ENCODE measurements around the gene FER.
"Not testable (repeated sequence)": the region's sequence is repeated elsewhere in the genome, so short reads cannot be mapped to it uniquely, and the experiment has no call there.

Gene FER

DNA sequence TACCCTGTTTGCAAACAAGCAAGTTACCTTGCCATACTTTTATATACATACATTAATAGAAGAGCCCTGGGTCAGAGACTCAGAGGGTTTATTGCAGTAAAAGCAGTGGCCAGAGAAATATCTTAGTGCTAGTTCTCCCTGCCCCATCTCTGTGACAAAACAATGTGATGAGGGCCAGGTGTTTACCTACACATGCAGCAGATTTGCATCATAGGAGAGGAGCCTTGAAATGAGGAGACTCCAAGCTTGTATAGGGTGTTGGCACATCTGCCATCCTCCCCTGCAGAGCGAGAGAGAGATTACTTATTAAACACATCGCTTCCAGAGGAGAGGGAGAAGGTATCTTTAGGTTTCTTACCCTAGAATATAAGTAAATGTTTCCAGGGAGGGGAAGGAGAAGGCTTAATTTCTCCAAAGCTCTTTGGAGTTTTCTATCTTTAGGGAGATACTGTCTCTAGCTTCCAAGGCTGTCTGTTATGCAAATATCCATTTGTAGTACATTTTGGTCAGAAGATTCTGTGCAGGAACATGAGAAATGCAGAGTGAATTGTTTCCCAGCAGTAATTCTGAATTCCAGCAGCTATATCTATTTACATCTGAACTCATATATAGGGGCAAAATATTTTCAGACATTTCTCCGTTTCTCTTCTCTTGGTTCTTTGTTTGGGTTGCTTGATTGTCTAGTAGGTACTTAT lies 15.7 kb downstream of the FER start:
- H3K27ac Mint-ChIP-seq: peak overlapping the region; percentile 51
- no peak overlapping the region for H3K4me3 Mint-ChIP-seq
- no peaks in the 10 kb centered on the region for H3K9me3 Mint-ChIP-seq
- peaks cover 18 to 21% of the 10 kb centered on the region in 2 donors for H3K4me1 Mint-ChIP-seq
- DNase-seq (no peak), ATAC-seq (replicated peaks) (no peak)
- H3K27me3 Mint-ChIP-seq: no peaks in the 10 kb centered on the region
- H3K36me3 Mint-ChIP-seq: peaks cover 8 to 13% of the 10 kb centered on the region in 2 donors

DNA sequence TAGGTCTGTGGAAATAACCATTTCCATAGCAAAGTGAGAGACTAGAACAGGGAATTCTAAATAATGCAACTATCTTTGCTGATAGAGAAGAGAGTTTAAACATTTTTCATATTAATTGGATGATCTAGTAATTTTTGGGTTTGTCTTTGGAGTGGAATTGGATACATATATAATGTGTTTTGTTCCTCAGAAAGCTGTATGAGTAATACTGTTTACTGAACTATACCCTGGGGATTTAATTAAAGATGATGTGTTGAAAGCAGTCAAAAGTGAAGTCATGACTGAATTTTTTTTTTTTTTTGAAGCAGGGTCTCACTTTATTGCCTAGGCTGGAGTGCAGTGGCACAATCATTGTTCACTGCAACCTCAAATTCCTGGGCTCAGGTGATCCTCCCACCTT lies 17.9 kb downstream of the FER start:
- DNase-seq (no peak), ATAC-seq (replicated peaks) (peak in 1 of 2 donors; percentile 63)
- no peak overlapping the region for H3K27ac Mint-ChIP-seq
- H3K27me3 Mint-ChIP-seq: no peaks in the 10 kb centered on the region
- no peaks in the 10 kb centered on the region for H3K9me3 Mint-ChIP-seq
- peaks cover 6 to 15% of the 10 kb centered on the region in 2 donors for H3K36me3 Mint-ChIP-seq
- peaks cover 23 to 30% of the 10 kb centered on the region in 2 donors for H3K4me1 Mint-ChIP-seq
- no peak overlapping the region for H3K4me3 Mint-ChIP-seq

DNA sequence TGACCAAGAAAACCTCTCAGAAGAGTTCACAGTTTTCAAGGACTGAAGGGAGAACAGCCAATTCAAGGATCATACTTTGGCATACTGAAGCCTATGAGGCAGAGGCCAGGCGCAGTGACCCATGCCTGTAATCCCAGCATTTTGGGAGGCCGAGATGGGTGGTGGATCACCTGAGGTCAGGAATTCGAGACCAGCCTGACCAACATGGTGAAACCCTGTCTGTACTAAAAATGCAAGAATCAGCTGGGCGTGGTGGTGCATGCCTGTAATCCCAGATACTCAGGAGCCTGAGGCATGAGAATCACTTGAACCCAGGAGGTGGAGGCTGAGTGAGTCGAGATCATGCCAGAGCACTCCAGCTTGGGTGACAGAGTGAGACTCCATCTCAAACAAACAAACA lies 19.2 kb downstream of the FER start:
- DNase-seq; H3K27ac Mint-ChIP-seq; ATAC-seq (replicated peaks); H3K9me3 Mint-ChIP-seq; H3K27me3 Mint-ChIP-seq; H3K4me3 Mint-ChIP-seq: not testable (repeated sequence)
- Mint-ChIP-seq H3K4me1 (peaks cover 23 to 29% of the 10 kb centered on the region in 2 donors), H3K36me3 (peaks cover 4 to 18% of the 10 kb centered on the region in 2 donors)

DNA sequence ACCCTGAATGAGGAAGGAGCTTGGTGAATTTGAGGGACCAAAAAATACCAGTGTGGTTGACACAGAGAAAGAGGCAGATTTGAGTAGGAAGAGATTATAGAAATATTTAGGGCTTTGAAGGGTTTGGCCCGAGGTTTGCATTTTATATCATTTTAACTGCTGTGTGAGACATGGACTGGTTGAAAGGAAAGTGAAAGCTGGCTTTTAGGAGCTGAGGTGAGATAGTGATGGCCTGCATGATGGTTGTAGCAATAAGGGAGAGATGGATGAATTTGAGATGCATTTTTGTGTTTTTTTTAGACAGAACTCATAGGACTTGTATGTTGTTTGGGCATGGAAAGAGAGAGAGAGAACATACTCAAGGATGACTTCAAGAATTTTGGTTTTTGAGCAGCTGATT lies 21.7 kb downstream of the FER start:
- ATAC-seq (replicated peaks): no peak
- Mint-ChIP-seq H3K27ac (peak overlapping the region; percentile 14), H3K27me3 (no peaks in the 10 kb centered on the region), H3K36me3 (peaks cover 14 to 26% of the 10 kb centered on the region in 2 donors), H3K9me3 (peaks cover 0 to 3% of the 10 kb centered on the region in 2 donors), H3K4me1 (peaks cover 16 to 20% of the 10 kb centered on the region in 2 donors), H3K4me3 (no peak overlapping the region)
- DNase-seq: no peak

DNA sequence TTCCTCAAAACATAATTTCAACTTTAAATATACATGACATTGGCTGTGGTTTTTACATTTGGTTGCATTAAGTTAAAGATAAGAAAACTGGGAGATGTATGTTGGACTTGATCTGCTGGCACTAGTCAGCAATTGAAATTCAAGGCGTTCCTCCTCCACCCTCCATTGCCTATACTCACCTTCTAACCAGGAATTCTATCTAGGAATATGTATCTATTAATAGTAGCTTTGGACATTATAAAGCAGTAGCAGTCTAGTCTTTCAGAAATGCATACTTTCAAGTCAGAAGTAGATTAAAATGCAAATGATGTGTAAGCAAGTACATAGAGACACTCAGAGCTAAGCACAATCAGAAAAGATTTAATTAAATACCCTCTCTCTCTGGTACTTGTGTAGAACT lies 24.9 kb downstream of the FER start:
- H3K4me3 Mint-ChIP-seq: no peak overlapping the region
- peaks cover 5 to 7% of the 10 kb centered on the region in 2 donors for H3K9me3 Mint-ChIP-seq
- H3K27me3 Mint-ChIP-seq: no peaks in the 10 kb centered on the region
- H3K4me1 Mint-ChIP-seq: peaks cover 5 to 9% of the 10 kb centered on the region in 2 donors
- H3K27ac Mint-ChIP-seq: no peak overlapping the region
- ATAC-seq (replicated peaks) (no peak), DNase-seq (no peak)
- peaks cover 20 to 34% of the 10 kb centered on the region in 2 donors for H3K36me3 Mint-ChIP-seq

DNA sequence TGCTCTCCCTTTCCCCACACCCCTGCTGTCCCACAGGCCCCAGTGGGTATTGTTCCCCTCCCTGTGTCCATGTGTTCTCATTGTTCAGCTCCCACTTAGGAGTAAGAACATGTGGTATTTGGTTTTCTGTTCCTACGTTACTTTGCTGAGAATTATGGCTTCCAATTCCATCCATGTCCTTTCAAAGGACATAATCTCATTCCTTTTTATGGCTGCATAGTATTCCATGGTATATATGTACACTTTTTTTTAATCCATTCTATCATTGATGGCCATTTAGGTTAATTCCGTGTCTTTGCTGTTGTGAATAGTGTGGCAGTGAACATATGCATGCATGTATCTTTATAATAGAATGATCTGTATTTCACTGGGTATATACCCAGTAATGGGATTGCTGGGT lies 25.6 kb downstream of the FER start:
- H3K4me3 Mint-ChIP-seq: no peak overlapping the region
- H3K9me3 Mint-ChIP-seq: peaks cover 9 to 12% of the 10 kb centered on the region in 2 donors
- ATAC-seq (replicated peaks) (no peak), DNase-seq (no peak)
- H3K27ac Mint-ChIP-seq: no peak overlapping the region
- peaks cover 24 to 41% of the 10 kb centered on the region in 2 donors for H3K36me3 Mint-ChIP-seq
- peaks cover 5 to 9% of the 10 kb centered on the region in 2 donors for H3K4me1 Mint-ChIP-seq
- no peaks in the 10 kb centered on the region for H3K27me3 Mint-ChIP-seq

DNA sequence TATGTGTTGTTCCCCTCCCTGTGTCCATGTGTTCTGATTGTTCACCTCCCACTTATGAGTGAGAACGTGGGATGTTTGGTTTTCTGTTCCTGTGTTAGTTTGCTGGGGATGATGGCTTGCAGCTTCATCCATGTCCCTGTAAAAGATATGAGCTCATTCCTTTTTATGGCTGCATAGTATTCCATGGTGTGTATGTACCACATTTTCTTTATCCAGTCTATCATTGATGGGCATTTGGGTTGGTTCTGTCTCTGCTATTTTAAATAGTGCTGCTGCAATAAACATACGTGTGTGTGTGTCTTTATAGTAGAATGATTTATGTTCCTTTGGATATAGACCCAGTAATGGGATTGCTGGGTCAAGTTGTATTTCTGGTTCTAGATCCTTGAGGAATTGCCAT lies 26.4 kb downstream of the FER start:
- ATAC-seq (replicated peaks); H3K4me3 Mint-ChIP-seq; DNase-seq; H3K27me3 Mint-ChIP-seq; H3K27ac Mint-ChIP-seq; H3K4me1 Mint-ChIP-seq: not testable (repeated sequence)
- peaks cover 31 to 46% of the 10 kb centered on the region in 2 donors for H3K36me3 Mint-ChIP-seq
- peaks cover 15% of the 10 kb centered on the region in 2 donors for H3K9me3 Mint-ChIP-seq

DNA sequence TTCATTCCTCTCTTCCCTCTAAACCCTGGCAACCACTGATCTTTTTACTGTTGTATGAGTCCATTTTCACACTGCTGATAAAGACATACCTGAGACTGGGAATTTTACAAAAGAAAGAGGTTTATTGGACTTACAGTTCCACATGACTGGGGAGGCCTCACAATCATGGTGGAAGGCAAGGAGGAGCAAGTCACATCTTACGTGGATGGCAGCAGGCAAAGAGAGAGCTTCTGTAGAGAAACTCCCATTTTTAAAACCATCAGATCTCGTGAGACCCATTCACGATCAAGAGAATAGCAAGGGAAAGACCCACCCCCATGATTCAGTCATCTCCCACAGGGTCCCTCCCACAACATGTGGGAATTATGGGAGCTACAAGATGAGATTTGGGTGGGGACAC lies 29.9 kb downstream of the FER start:
- peaks cover 29 to 43% of the 10 kb centered on the region in 2 donors for H3K36me3 Mint-ChIP-seq
- not testable (repeated sequence) for H3K27me3 Mint-ChIP-seq; H3K4me3 Mint-ChIP-seq; DNase-seq; ATAC-seq (replicated peaks)
- H3K4me1 Mint-ChIP-seq: peaks cover 0 to 20% of the 10 kb centered on the region in 2 donors
- peaks cover 15% of the 10 kb centered on the region in 2 donors for H3K9me3 Mint-ChIP-seq
- peak overlapping the region; percentile 67 for H3K27ac Mint-ChIP-seq

DNA sequence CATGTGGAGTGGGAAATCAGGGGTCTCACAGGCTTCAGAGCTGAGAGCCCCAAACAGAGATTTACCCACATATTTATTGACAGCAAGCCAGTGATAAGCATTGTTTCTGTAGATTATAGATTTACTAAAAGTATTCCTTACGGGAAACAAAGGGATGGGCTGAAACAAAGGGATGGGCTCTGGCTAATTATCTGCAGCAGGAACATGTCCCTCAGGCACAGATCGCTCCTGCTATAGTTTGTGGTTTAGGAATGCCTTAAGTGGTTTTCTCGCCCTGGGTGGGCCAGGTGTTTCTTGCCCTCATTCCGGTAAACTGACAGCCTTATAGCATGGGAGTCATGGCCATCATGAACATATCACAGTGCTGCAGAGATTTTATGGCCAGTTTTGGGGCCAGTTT lies 36.9 kb downstream of the FER start:
- peaks cover 41 to 60% of the 10 kb centered on the region in 2 donors for H3K36me3 Mint-ChIP-seq
- not testable (repeated sequence) for ATAC-seq (replicated peaks); H3K27ac Mint-ChIP-seq; H3K4me3 Mint-ChIP-seq; H3K9me3 Mint-ChIP-seq; DNase-seq; H3K27me3 Mint-ChIP-seq
- H3K4me1 Mint-ChIP-seq: peaks cover 2 to 29% of the 10 kb centered on the region in 2 donors

DNA sequence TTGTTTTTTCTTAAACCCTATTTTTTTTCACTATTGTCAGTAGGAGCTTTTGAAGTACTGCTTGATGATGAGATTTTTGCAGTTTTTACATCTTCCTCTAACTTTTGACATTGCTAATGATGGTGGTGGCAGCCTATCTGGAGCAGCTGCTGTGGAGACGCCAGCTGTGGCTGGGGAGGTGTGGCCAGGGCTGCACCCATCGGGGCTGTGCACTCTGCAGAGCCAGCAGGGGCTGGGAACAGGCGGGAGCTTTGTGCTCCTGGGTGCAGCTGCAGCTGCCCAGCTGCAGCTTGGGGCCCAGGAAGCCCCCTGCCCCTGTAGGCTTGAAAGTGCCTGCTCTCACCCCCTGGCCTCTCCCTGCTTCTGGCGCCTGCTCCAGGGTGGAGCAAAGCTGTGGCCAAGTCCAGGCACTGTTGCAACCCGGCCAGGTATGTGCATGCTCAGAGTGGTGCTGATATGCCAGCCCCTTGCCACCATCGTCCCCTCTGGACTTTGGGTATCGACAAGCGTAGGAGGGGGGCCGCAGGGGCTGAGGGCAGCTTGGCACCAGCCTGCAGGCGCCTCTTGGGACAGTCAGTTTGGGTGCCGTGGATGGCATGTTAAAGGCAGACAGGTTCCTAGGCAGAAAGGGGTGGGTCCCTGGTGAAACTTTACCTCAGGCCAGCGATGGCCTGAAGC lies 39.2 kb downstream of the FER start:
- H3K36me3 Mint-ChIP-seq: peaks cover 45 to 56% of the 10 kb centered on the region in 2 donors
- H3K9me3 Mint-ChIP-seq: peaks cover 4 to 9% of the 10 kb centered on the region in 2 donors
- H3K4me1 Mint-ChIP-seq: peaks cover 2 to 15% of the 10 kb centered on the region in 2 donors
- H3K27ac Mint-ChIP-seq: no peak overlapping the region
- H3K27me3 Mint-ChIP-seq: no peaks in the 10 kb centered on the region
- ATAC-seq (replicated peaks): no peak
- H3K4me3 Mint-ChIP-seq: no peak overlapping the region
- no peak for DNase-seq

DNA sequence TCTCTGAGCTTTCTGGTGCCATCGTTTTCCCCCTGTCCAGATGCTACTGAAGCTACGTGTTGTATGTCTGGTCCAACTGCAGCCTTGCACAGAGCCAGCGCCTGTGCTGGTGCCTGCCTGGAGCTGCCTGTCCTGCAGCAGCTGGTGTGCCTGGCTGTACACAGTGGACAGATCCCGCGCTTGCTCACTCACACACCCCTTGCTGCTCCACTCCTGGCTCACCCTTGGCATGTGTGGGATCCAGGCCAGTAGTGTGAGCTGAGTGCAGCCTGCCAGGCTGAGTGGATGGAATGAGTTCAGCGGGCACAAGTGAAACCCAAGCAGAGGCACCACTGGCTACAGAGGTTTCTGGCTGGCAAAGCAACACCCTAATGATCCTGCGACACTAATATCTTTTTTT lies 40.4 kb downstream of the FER start:
- Mint-ChIP-seq H3K36me3 (peaks cover 45 to 53% of the 10 kb centered on the region in 2 donors), H3K9me3 (peaks cover 3 to 11% of the 10 kb centered on the region in 2 donors), H3K4me1 (peaks cover 2 to 3% of the 10 kb centered on the region in 2 donors), H3K27me3 (no peaks in the 10 kb centered on the region), H3K4me3 (no peak overlapping the region), H3K27ac (no peak overlapping the region)
- no peak for ATAC-seq (replicated peaks)
- DNase-seq: no peak

DNA sequence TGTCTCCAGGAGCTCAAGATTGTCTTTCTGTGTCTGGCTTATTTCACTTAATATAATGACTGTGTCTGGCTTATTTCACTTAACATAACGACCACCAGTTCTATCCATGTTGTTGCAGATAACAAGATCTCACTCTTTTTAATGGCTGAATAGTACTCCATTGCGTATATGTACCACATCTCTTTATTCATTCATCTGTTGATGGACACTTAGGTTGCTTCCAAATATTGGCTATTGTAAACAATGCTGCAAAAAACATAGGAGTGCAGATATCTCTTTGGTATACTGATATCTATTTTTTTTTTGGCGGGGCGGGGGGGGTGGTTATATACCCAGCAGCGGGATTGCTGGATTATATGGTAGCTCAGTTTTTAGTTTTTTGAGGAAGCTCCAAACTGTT lies 45.5 kb downstream of the FER start:
- Mint-ChIP-seq H3K27ac (no peak overlapping the region), H3K36me3 (peaks cover 22 to 23% of the 10 kb centered on the region in 2 donors), H3K9me3 (peaks cover 4 to 6% of the 10 kb centered on the region in 2 donors), H3K27me3 (no peaks in the 10 kb centered on the region), H3K4me1 (peaks cover 0 to 2% of the 10 kb centered on the region in 2 donors), H3K4me3 (no peak overlapping the region)
- no peak for DNase-seq
- no peak for ATAC-seq (replicated peaks)

DNA sequence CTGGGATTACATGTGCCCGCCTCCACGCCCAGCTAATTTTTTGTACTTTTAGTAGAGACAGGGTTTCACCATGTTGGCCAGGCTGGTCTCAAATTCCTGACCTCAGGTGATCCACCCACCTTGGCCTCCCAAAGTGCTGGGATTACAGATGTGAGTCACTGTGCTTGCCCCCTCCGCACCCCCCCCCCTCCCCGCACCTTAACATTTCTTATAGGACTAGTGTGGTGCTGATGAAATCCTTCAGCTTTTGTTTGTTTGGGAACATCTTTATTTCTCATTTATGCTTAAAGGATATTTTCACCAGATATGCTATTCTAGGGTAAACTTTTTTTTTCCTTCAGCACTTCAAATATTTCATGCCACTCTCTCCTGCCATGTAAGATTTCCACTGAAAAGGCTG lies 46.7 kb downstream of the FER start:
- not testable (repeated sequence) for H3K27ac Mint-ChIP-seq; H3K4me3 Mint-ChIP-seq; ATAC-seq (replicated peaks); H3K4me1 Mint-ChIP-seq; H3K27me3 Mint-ChIP-seq; DNase-seq; H3K9me3 Mint-ChIP-seq
- peaks cover 18 to 24% of the 10 kb centered on the region in 2 donors for H3K36me3 Mint-ChIP-seq

DNA sequence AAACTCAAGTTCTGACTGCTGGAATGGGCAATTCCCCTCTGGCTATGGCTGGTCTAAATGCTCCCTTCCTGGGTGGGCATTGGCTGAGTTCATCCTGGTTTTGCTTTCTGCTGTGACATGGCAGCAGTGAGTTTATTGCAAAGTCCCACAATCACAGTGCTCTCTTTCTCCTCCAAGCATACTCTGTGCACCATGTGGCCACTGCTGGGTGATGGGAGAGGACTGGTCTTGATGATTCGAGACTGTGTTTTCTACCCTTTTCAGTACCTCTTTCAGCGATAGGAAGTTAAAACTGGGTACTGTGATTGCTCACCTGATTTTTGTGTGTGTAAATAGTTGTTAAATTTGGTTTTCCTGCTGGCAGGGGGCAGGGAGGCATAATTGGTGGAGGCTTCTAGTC lies 49.7 kb downstream of the FER start:
- ATAC-seq (replicated peaks) (no peak), DNase-seq (no peak)
- H3K4me3 Mint-ChIP-seq: no peak overlapping the region
- peaks cover 31 to 39% of the 10 kb centered on the region in 2 donors for H3K36me3 Mint-ChIP-seq
- no peaks in the 10 kb centered on the region for H3K27me3 Mint-ChIP-seq
- peaks cover 0 to 2% of the 10 kb centered on the region in 2 donors for H3K4me1 Mint-ChIP-seq
- no peak overlapping the region for H3K27ac Mint-ChIP-seq
- H3K9me3 Mint-ChIP-seq: peaks cover 4 to 7% of the 10 kb centered on the region in 2 donors

DNA sequence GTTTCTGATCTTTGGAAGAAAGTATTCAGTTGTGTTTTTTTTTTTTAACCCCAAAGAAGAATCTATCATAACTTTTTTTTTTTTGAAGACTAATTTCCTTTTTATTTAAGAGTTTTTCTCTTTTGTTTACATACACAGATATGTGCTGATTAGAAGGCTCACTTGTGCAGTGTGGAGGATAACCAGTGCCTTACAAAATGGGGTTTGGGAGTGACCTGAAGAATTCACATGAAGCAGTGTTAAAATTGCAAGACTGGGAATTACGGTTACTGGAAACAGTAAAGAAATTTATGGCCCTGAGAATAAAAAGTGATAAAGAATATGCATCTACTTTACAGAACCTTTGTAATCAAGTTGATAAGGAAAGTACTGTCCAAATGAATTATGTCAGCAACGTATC lies 50.3 kb downstream of the FER start:
- no peaks in the 10 kb centered on the region for H3K27me3 Mint-ChIP-seq
- ATAC-seq (replicated peaks): no peak
- DNase-seq: no peak
- H3K27ac Mint-ChIP-seq: no peak overlapping the region
- H3K4me1 Mint-ChIP-seq: peaks cover 0 to 2% of the 10 kb centered on the region in 2 donors
- H3K36me3 Mint-ChIP-seq: peaks cover 35 to 44% of the 10 kb centered on the region in 2 donors
- no peak overlapping the region for H3K4me3 Mint-ChIP-seq
- H3K9me3 Mint-ChIP-seq: peaks cover 5 to 10% of the 10 kb centered on the region in 2 donors
